Kasumi-1 (cell line): ENCODE results near the gene PI4KA.
"Not testable (repeated sequence)": the region's sequence is repeated elsewhere in the genome, so short reads cannot be mapped to it uniquely, and the experiment has no call there.

Source experiments
- DNase-seq, 2 experiments: peaks; one replicate each; lab custom pipeline; 2025; lab: John Stamatoyannopoulos, UW

The PI4KA gene

GRCh38 chr22:20847318-20847822 is 11.2 kb downstream of the PI4KA start:
- no peak for DNase-seq

- no peak for DNase-seq
Observed at GRCh38 chr22:20844055-20845037, 14.3 kb downstream of the PI4KA start.

- no peak for DNase-seq
Observed at GRCh38 chr22:20843501-20843900, 15.1 kb downstream of the PI4KA start.

GRCh38 chr22:20840646-20841371 is 17.8 kb downstream of the PI4KA start:
- DNase-seq = no peak

- DNase-seq = no peak
Observed at GRCh38 chr22:20839837-20840645, 18.6 kb downstream of the PI4KA start.

- DNase-seq = not testable (repeated sequence)
Observed at GRCh38 chr22:20839354-20839753, 19.3 kb downstream of the PI4KA start.

GRCh38 chr22:20836987-20837823 is 21.4 kb downstream of the PI4KA start:
- no peak for DNase-seq

- DNase-seq = no peak
Observed at GRCh38 chr22:20834725-20835124, 23.9 kb downstream of the PI4KA start.

GRCh38 chr22:20834206-20834605 is 24.4 kb downstream of the PI4KA start:
- DNase-seq = no peak

- no peak for DNase-seq
Observed at GRCh38 chr22:20833225-20833665, 25.4 kb downstream of the PI4KA start.

- DNase-seq = no peak
Observed at GRCh38 chr22:20829491-20830134, 29.0 kb downstream of the PI4KA start.

GRCh38 chr22:20826373-20827152 is 32.0 kb downstream of the PI4KA start:
- not testable (repeated sequence) for DNase-seq

- DNase-seq = no peak
Observed at GRCh38 chr22:20825624-20826023, 33.0 kb downstream of the PI4KA start.

GRCh38 chr22:20825216-20825615 is 33.4 kb downstream of the PI4KA start:
- DNase-seq = not testable (repeated sequence)

- DNase-seq = no peak
Observed at GRCh38 chr22:20823264-20823663, 35.3 kb downstream of the PI4KA start.

- no peak for DNase-seq
Observed at GRCh38 chr22:20822240-20822639, 36.4 kb downstream of the PI4KA start.

- not testable (repeated sequence) for DNase-seq
Observed at GRCh38 chr22:20821717-20822239, 36.8 kb downstream of the PI4KA start.

GRCh38 chr22:20819471-20819870 is 39.1 kb downstream of the PI4KA start:
- DNase-seq = no peak

- no peak for DNase-seq
Observed at GRCh38 chr22:20818471-20818870, 40.1 kb downstream of the PI4KA start.
